IPS-18a (cell line): ENCODE data around the gene TRAM2.
A peak's percentile ranks its signal among the peaks of the same experiment; 100 is the strongest.

Experiments used
- H3K27ac ChIP-seq: one replicate; pipeline ENCODE4 v1.5.1; 2013; ENCODE audit warnings: low read length
- H3K27me3 ChIP-seq: one replicate; pipeline ENCODE4 v1.6.1; 2013; ENCODE audit warnings: mild to moderate bottlenecking, low read length; ENCODE audit not compliant: control insufficient read depth, insufficient read depth
- H3K36me3 ChIP-seq: one replicate; pipeline ENCODE4 v1.6.1; 2013; ENCODE audit warnings: low read depth, low read length; ENCODE audit not compliant: control insufficient read depth
- H3K4me1 ChIP-seq: one replicate; pipeline ENCODE4 v1.6.1; 2013; ENCODE audit warnings: low read depth, low read length; ENCODE audit not compliant: control insufficient read depth
- H3K4me3 ChIP-seq: one replicate; pipeline ENCODE4 v1.5.1; 2013; ENCODE audit warnings: low read length
- H3K9ac ChIP-seq: one replicate; pipeline ENCODE4 v1.6.1; 2013; ENCODE audit warnings: mild to moderate bottlenecking, low read length, moderate library complexity
- H3K9me3 ChIP-seq: one replicate; pipeline ENCODE4 v1.6.1; 2013; ENCODE audit warnings: low read depth, low read length; ENCODE audit not compliant: control insufficient read depth

TRAM2 gene

DNA sequence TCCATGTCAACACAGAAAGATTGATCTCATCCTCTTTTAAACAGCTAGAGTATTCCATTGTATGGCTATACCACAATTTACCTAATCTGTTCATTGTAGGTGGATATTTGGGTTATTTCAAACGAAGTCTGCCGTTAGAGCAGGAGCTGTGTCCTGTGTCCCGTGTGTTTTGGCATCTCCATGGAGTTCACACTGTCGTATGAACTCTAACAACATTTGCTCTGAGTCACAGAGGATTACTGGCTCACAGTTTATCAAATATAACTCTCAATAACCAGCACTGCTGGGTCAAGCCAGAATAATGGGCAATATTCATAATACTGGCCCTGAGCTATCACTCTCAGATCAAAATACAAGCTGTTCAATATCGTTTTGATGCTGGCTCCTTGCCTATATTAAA is 16.4 kb downstream of the TRAM2 start:
- no peak overlapping the region for H3K9ac ChIP-seq
- H3K27ac ChIP-seq, result no peak overlapping the region
- H3K4me1 ChIP-seq, result peaks cover 12% of the 10 kb centered on the region
- H3K4me3 ChIP-seq, result no peak overlapping the region
- H3K9me3 ChIP-seq, result no peaks in the 10 kb centered on the region
- H3K36me3 ChIP-seq, result no peaks in the 10 kb centered on the region
- no peaks in the 10 kb centered on the region for H3K27me3 ChIP-seq

- H3K27ac ChIP-seq, result no peak overlapping the region
- no peak overlapping the region for H3K4me3 ChIP-seq
- no peaks in the 10 kb centered on the region for H3K9me3 ChIP-seq
- no peaks in the 10 kb centered on the region for H3K27me3 ChIP-seq
- peaks cover 12% of the 10 kb centered on the region for H3K4me1 ChIP-seq
- no peaks in the 10 kb centered on the region for H3K36me3 ChIP-seq
- no peak overlapping the region for H3K9ac ChIP-seq
Observed at GRCh38 chr6:52558266-52559000, 18.4 kb downstream of the TRAM2 start.

DNA sequence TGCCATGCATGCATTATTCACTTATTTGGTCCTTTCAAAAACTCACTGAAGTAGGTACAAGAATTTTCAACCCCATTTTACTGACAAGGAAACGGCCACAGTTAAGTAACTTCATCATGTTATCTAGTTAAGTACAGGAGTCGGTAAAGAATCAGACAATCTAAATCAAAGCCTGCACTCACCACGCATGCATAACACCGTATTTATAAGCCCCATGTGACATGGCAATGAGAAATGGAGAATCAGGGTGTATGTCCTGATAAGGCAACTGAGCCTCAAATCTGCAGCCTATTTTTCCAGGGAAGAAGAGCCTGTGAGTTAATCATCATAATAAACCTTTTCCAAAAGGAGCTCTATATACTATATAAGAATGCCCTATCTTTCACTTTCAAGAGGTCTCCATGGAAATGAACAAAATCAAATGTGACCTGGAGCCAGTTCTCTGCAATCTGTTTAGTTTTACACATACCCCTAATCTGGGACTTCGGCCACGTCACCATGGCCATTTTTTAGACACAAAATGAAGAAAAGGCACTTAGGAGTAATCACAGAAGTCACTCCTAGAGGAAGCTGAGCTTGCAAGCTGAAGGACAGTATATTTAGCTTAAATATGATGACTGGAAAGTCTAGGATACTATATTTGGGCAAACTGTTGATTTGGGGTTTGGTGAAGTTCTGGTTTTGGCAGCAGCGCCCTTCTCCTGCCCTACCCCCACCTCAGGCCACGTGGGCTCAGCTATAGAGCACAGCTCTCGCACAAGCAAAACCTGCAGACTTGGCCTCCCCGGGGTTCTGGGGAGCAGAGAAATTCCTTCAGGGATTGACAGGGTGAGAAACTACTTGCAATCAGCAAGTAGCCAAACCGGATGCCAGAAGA is 19.2 kb downstream of the TRAM2 start:
- Histone ChIP-seq H3K4me3 (no peak overlapping the region), H3K9me3 (no peaks in the 10 kb centered on the region), H3K36me3 (no peaks in the 10 kb centered on the region), H3K27me3 (no peaks in the 10 kb centered on the region), H3K9ac (no peak overlapping the region), H3K27ac (no peak overlapping the region), H3K4me1 (peaks cover 14% of the 10 kb centered on the region)

DNA sequence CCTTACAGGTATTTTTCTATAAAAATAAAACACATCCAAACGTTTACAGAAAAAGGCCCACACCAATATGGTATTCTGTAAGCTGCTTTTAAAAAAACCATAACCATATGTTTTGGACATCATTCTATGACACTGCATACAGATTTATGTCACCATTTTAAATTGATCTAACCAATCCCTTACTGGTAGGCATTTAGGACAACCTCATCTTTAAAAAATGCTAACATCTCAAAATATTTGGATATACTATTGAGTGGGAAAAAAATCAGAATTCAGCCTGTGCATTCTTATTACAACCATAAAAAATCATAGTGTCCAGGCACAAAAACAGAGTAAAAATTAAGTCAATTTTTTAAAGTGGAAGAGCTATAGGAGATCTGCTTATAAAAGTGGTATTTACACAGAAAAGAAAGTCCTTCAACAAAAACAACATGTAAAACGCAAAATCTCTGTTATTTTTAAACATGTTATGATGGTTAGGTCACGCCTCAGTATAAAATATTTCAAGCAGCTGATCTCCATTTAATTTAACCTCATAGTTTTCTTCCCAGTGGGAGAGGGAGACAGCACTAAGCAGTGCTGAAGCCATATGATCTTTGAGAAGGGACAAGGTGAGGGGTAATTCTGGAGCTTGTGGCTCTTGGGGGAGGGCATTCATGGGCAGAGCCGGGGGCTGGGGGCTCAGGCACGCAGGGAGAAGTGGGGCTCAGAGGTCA is 21.2 kb downstream of the TRAM2 start:
- Histone ChIP-seq H3K9me3 (no peaks in the 10 kb centered on the region), H3K27me3 (no peaks in the 10 kb centered on the region), H3K4me3 (no peak overlapping the region), H3K4me1 (peaks cover 33% of the 10 kb centered on the region), H3K36me3 (no peaks in the 10 kb centered on the region), H3K27ac (no peak overlapping the region), H3K9ac (no peak overlapping the region)

- no peak overlapping the region for H3K4me3 ChIP-seq
- no peaks in the 10 kb centered on the region for H3K36me3 ChIP-seq
- H3K9ac ChIP-seq, result no peak overlapping the region
- H3K4me1 ChIP-seq, result peaks cover 33% of the 10 kb centered on the region
- H3K27ac ChIP-seq, result no peak overlapping the region
- no peaks in the 10 kb centered on the region for H3K9me3 ChIP-seq
- no peaks in the 10 kb centered on the region for H3K27me3 ChIP-seq
Observed at GRCh38 chr6:52554684-52555280, 22.1 kb downstream of the TRAM2 start.

- H3K27ac ChIP-seq, result no peak overlapping the region
Observed at GRCh38 chr6:52553719-52554118, 23.1 kb downstream of the TRAM2 start.

GRCh38 chr6:52553158-52553557 is 23.7 kb downstream of the TRAM2 start:
- Histone ChIP-seq H3K4me1 (peaks cover 29% of the 10 kb centered on the region), H3K4me3 (no peak overlapping the region), H3K27me3 (no peaks in the 10 kb centered on the region), H3K9ac (no peak overlapping the region), H3K9me3 (no peaks in the 10 kb centered on the region), H3K36me3 (no peaks in the 10 kb centered on the region), H3K27ac (no peak overlapping the region)

More at GRCh38 chr6:52553719-52554118, 23.1 kb downstream of the TRAM2 start:
- no peaks in the 10 kb centered on the region for H3K27me3 ChIP-seq
- H3K4me1 ChIP-seq, result peaks cover 33% of the 10 kb centered on the region
- H3K36me3 ChIP-seq, result no peaks in the 10 kb centered on the region
- H3K9me3 ChIP-seq, result no peaks in the 10 kb centered on the region
- H3K4me3 ChIP-seq, result no peak overlapping the region
- H3K9ac ChIP-seq, result no peak overlapping the region

DNA sequence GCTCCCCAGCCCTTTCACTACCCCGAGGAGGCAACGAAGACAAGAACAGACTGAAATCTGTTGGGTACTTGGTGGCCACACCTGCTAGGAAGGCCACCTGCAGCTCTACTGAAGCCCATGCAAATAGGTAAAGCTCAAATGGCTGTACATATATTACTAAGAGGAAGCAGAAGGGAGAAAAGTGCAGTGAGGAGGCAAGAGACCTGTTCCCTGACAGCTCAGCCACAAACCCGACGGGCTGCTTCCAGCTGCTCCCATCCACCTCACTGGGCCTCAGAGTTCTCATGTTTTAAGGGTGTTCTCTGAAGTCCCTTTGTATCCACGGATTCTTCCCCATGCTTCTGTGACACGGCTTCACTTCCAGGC is 24.6 kb downstream of the TRAM2 start:
- Histone ChIP-seq H3K4me1 (peaks cover 20% of the 10 kb centered on the region), H3K9ac (no peak overlapping the region), H3K4me3 (peak overlapping the region; percentile 29), H3K27ac (no peak overlapping the region), H3K36me3 (no peaks in the 10 kb centered on the region), H3K9me3 (no peaks in the 10 kb centered on the region), H3K27me3 (no peaks in the 10 kb centered on the region)

- H3K9ac ChIP-seq, result no peak overlapping the region
- H3K4me1 ChIP-seq, result peaks cover 20% of the 10 kb centered on the region
- H3K27me3 ChIP-seq, result no peaks in the 10 kb centered on the region
- no peaks in the 10 kb centered on the region for H3K36me3 ChIP-seq
- peak overlapping the region; percentile 29 for H3K4me3 ChIP-seq
- H3K27ac ChIP-seq, result no peak overlapping the region
- H3K9me3 ChIP-seq, result no peaks in the 10 kb centered on the region
Observed at GRCh38 chr6:52551483-52552277, 25.2 kb downstream of the TRAM2 start.

DNA sequence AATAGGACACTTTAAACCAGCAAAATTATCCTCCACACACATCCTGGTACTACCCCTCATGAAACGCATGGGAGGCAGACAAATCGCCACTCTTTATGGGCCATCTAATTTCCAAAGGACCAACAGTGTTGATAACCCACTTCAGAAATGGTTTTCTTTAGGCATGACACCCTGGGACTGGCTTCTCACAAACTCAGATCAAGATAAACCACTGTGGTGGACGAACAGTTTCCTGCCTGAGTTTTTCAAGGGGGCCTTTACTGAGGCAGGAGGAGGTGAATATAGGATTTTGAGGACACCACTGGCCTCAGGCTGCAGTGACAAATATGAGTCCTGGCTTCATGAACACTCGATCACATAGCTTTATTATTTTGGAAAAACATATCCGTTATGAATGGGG is 26.0 kb downstream of the TRAM2 start:
- no peaks in the 10 kb centered on the region for H3K36me3 ChIP-seq
- peak overlapping the region; percentile 8 for H3K4me3 ChIP-seq
- H3K27me3 ChIP-seq, result no peaks in the 10 kb centered on the region
- peaks cover 20% of the 10 kb centered on the region for H3K4me1 ChIP-seq
- H3K27ac ChIP-seq, result no peak overlapping the region
- H3K9me3 ChIP-seq, result no peaks in the 10 kb centered on the region
- no peak overlapping the region for H3K9ac ChIP-seq
